NCI-H1694 treated with DMSO at 0.1 percent for 48 hours (cell line): ENCODE results near the gene ANKDD1A.

Experiments used
- DNase-seq: peaks from one replicate; lab custom pipeline; 2025; lab: John Stamatoyannopoulos, UW

Gene ANKDD1A

GRCh38 chr15:64923546-64923945 lies 11.8 kb downstream of the ANKDD1A start:
- no peak for DNase-seq

GRCh38 chr15:64925335-64926330 lies 13.9 kb downstream of the ANKDD1A start:
- DNase-seq: no peak

GRCh38 chr15:64926661-64927060 lies 15.0 kb downstream of the ANKDD1A start:
- DNase-seq: no peak

- no peak for DNase-seq
These were observed 17.0 kb downstream of the ANKDD1A start for GRCh38 chr15:64928626-64929220.

GRCh38 chr15:64930019-64930652 lies 18.4 kb downstream of the ANKDD1A start:
- DNase-seq: no peak

GRCh38 chr15:64930778-64931371 lies 19.2 kb downstream of the ANKDD1A start:
- no peak for DNase-seq

- DNase-seq: no peak
These were observed 19.7 kb downstream of the ANKDD1A start for GRCh38 chr15:64931381-64931780.

- no peak for DNase-seq
These were observed 22.3 kb downstream of the ANKDD1A start for GRCh38 chr15:64934023-64934422.

- no peak for DNase-seq
These were observed 26.5 kb downstream of the ANKDD1A start for GRCh38 chr15:64938192-64938591.

- DNase-seq: no peak
These were observed 30.7 kb downstream of the ANKDD1A start for GRCh38 chr15:64942356-64942755.

- DNase-seq: no peak
These were observed 32.0 kb downstream of the ANKDD1A start for GRCh38 chr15:64943512-64944225.

GRCh38 chr15:64944961-64945360 lies 33.3 kb downstream of the ANKDD1A start:
- DNase-seq: no peak

- no peak for DNase-seq
These were observed 35.5 kb downstream of the ANKDD1A start for GRCh38 chr15:64947211-64947610.

- DNase-seq: no peak
These were observed 37.2 kb downstream of the ANKDD1A start for GRCh38 chr15:64948916-64949315.

- no peak for DNase-seq
These were observed 37.9 kb downstream of the ANKDD1A start for GRCh38 chr15:64949383-64950186.

- DNase-seq: no peak
These were observed 39.2 kb downstream of the ANKDD1A start for GRCh38 chr15:64950888-64951287.

- DNase-seq: no peak
These were observed 40.2 kb downstream of the ANKDD1A start for GRCh38 chr15:64951777-64952418.

- no peak for DNase-seq
These were observed 42.7 kb downstream of the ANKDD1A start for GRCh38 chr15:64954395-64954794.

GRCh38 chr15:64959128-64959527 lies 47.4 kb downstream of the ANKDD1A start:
- no peak for DNase-seq

- DNase-seq: no peak
These were observed 48.5 kb downstream of the ANKDD1A start for GRCh38 chr15:64960153-64960552.
